HG03520 (cell line): ENCODE results near the gene ATF2.

Experiments
- ATAC-seq: cut with Tn5 transposase; IDR thresholded peaks from one replicate; pipeline ENCODE4 v1.9.1; 2021; ENCODE audit warnings: mild to moderate bottlenecking, moderate library complexity; ENCODE audit not compliant: unreplicated experiment

ATF2 gene, protein sequence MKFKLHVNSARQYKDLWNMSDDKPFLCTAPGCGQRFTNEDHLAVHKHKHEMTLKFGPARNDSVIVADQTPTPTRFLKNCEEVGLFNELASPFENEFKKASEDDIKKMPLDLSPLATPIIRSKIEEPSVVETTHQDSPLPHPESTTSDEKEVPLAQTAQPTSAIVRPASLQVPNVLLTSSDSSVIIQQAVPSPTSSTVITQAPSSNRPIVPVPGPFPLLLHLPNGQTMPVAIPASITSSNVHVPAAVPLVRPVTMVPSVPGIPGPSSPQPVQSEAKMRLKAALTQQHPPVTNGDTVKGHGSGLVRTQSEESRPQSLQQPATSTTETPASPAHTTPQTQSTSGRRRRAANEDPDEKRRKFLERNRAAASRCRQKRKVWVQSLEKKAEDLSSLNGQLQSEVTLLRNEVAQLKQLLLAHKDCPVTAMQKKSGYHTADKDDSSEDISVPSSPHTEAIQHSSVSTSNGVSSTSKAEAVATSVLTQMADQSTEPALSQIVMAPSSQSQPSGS

DNA sequence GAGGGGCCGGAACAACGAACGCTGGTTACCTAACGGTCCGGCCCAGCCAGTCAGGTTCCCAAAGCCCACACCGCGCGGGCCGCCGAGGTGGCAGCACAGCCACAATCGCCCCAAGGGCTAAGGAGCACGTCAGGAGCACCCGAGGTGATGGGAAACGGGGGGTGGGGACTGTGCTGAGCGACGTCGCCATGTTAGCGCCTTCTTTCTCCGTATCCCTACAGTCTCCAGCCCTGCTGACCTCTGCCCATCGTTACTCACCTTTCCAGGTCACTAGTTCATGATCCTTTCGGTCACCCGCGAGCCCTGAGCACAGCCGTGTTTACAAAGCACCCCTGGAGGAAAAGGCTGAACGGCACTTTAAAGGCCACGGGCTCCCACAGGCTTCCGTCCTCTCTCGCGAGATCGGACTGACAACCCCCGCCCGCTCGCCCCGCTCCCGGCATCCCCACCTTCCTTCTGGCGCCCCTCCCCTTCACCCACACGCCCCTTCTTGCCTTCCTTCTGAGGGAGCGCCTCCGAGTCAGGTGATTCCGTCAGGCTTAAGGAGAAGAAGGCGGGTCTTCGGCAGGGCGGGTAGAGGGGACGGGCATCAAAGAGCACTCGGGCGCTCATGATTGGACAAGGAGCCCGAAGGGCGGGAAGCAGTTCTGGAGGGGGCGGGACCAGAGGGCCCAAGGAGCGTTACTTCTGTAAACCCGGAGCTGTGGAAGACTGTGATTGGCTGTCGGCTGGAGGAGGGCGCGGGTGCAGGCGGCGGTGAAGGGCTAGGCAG, at the start of gene ATF2:
Gene ATF2 (minus strand): TSS at position 412 of the 772 bp plus-strand sequence. CDS start 31,760 bp downstream, outside the sequence.
- peak; percentile 96 for ATAC-seq

DNA sequence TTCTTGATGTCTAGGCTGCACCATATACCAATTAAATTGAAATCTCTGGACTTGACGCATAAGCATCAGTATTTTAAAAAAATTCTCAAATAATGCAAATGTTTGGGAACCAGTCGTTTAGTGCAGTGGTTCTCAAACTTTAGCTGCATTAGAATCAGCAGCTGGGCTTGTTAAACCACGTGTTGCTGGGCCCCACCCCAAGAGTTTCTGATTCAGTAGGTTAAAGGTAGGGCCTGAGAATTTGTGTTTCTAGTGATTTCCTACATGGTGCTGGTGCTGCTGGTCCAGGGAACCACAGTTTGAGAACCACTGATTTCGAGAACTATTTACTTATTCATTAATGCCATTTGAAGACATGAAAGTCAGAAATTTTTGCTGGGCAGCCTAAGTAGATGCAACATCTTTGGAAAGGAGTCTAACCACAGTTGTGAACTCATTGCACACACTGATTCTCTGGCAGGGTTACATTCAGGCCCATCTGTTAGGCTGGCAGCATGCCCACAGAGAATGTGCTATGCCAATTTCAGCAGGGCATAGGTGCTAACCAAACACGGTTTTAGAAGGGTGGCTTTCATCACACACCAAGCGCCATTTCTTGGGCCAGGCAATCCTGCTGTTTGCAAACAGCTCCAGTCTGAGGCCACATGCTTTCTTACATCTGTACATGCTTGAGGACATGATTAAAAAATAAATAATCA, 39.9 kb upstream of the ATF2 start:
- ATAC-seq, result no peak

DNA sequence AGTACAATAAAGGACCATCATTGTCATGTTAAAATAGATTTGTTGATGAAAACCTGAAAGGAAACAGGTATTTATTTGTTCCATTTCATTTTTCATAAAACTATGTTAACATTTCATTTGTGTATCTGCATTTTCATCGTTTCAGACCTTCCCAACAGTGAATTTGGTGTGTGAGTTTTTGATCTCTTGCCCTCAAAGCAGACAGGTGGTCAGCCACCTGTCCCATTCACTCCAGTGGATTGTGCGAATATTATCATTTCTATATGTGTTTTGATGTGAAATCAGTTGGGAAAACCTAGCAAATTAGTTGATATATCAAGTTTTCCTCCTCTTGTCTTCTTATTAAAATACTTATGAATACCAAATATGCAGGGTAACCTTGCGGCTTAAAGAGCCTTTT, 38.9 kb upstream of the ATF2 start:
- no peak for ATAC-seq

DNA sequence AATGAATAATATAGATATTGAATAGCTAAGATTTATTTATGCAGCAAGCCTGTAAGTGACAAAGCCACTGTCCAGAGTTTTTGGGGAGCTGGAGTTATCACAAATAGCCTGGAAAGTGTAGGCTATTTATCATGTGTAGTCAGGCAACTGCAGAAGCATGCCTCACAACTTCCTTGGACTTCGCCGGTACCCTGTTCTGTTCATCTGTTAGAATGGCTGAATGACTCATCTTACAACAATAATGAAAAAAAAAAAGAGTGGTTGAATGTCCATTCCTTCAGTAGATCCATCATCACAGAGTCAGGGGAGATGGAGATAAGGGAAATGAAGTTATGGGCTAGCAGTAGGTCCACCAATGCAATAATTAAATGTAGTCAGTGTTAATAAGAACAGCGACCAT, 37.5 kb upstream of the ATF2 start:
- ATAC-seq, result no peak

DNA sequence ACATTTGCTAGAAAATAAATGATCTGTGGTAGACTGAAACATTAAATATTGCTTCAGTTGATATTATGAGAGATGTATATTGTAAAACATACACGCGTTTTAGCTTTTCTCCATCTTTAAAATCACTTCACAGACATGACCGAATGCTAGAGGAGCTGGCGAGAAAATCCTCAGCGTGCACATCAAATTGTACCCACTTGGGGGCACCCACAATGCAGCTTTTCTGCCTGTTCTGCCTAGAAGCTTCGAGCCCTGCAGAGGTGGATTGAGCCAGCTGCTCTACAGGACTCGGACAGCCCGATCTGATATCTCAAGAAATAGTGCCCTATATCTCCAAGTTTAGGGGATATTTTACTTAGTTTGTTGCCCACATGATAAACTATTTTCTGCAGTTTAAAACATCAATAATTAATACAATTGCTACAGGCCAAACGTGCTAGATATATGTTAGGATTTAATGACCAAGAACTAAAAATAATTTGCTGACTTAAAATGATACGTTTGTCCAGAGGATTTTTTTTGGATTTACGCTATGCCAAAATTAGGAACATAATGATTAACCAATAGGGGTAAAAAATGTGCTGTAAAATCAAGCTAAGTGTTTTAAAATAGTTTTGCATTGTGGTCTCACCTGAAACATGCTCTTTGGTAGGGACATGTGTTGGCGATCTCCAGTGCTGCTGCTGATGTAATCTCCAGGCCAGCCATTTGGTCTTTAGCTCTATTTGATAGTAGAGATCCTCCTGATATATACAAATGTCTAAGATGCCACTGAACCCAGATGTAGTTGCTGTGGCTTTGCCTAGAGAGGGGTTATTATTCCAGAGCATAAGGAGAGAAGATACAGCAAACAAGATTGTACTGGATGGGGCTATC, 35.9 kb upstream of the ATF2 start:
- peak; percentile 88 for ATAC-seq

DNA sequence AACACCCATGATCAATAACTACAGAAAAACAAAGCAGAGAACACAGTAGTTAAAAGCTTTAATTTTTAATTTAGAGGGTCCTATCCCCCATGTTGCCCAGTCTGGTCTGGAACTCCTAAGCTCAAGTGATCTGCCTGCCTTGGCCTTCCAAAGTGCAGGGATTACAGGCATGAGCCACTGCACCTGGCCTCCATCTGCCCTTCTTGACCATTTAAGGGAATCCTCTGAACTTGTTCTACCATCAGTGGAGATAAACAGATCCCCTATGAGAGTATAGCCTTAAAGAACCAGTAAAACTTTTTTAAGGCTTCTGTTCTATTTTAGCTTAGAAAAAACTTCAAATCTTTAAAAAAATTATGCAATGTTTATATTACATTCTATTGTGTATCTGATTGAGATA, 27.0 kb upstream of the ATF2 start:
- no peak for ATAC-seq

DNA sequence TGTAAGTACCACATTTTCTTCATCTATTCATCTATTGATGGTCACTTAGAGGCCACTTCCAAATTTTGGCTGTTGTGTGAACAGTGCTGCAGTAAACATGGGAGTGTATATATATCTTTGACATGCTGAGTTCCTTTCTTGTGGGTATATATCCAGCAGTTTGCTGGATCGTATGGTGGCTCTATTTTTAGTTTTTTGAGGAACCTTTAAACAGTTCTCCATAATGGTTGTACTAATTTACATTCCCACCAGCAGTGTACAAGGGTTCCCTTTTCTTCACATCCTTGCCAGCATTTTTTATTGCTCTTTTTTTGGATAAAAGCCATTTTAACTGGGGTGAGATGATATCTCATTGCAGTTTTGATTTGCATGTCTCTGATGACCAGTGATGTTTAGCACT, 20.8 kb upstream of the ATF2 start:
- no peak for ATAC-seq

DNA sequence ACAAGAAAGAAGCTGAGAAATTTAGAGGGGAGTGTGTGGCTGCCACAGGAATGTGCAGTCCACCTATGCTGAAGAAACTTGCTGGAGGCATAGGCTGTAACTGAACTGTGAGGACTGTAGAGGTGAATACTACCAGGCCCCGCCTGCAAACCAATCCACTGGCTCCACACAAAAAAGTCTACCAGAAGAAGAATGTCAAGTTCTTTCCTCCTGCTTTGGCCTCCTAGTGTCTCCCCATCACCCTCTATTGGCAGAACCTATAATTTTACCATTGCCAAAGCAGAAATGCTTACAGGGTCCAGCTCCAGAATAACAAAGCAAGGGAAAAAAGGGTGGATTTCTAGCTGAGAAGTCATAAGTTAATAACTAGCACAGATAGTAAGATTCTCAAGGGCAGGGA, 19.4 kb upstream of the ATF2 start:
- peak; percentile 51 for ATAC-seq

DNA sequence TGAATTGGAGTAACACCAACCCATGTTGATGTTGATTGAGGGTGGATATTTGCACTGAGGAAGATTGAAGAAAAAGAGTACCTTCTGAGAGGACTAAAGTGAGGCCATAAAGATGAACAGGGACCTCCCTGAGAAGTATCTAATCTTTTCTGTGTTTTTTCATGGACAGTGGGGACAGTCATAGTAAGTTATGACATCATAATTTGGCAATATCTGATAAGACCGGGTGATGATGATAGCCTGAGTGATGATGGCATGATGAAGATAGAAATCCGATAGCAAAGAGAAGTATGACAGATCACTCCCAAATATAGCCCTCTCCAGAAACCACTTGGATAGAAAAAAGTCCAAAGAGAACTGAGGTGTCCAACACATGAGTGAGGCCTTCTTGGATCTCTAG, 15.7 kb upstream of the ATF2 start:
- no peak for ATAC-seq

DNA sequence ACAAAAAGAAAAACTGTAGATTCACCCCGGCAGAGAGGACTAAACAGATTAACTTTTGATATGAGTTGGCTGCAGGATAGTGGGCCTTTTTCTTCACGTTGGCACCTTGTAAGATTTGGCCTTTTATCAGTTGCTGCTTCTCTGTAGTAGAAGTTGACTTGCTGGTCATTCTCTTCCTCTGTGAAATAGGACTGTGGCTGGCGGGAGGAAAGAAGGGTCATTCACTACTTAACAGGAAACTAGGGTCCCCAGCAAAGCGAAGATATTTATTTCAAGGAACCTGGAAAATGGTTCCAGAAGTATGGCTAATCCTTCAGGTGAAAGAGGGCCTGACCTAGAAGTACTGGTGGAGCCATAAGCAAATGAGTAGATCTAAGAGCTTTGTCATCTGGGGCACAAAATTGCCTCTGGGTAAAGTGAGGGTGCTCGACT, 13.9 kb upstream of the ATF2 start:
- ATAC-seq, result peak; percentile 9

DNA sequence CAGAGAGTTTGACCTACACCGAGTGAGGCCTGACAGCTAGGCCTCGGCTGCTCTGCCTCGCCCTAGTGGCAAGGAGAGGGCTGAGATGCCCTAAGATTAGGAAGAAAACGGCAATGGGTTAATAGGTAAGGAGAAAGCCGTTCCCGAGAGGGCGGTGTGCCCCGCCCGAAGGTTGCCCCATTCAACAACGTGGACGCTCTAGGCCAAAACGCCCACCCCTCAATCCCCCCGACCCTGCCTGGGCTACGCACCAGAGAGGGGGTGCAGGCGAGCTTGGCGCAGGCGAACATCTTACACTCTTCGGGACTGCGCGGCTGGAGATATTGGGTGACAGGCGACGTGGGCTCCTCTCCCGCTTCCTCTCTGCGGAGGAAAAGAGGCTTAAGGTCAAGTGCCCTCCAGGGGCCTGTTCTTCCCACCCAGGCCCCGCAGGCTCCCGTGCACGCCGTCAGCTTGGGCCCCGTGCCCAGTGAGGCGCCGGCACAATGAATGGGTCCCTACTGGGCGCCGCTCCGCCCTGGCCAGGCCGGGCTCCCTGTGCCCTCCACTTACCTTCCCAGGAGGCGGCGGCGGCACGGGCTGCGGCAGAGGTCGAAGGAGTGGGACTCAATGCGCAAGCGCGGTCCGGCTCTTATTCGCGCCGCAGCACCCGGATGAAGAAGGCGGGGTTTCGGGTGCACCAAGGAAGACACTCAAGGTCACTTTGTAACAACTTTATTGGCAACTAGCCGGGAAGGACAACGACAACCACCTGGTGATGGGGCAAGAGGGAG, 13.3 kb upstream of the ATF2 start, which contains the start of gene ATP5MC3:
Gene ATP5MC3 (minus strand): TSS at position 607 of the 773 bp plus-strand sequence. CDS start 317 bp downstream, at position 290.
- ATAC-seq, result peak; percentile 79

DNA sequence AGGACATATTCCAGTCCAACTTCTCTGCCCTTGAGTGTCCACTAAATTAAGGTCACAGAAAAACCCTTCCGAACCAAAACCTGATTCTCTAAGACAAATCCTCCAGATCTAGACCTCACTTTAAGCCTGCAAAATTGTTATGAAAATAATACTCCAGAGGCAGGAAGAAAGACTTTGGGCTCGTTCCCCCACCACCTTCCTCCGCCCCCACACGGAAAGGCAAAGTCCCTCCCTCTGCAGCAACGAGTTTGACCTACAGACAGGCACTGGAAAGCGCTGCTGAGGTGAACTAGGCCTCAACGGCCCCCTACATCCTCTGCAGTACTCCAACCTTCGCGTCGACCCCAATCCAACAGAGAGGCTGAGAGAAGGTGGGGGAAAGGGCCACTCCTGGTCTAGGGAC, 12.7 kb upstream of the ATF2 start:
- ATAC-seq, result peak; percentile 35

DNA sequence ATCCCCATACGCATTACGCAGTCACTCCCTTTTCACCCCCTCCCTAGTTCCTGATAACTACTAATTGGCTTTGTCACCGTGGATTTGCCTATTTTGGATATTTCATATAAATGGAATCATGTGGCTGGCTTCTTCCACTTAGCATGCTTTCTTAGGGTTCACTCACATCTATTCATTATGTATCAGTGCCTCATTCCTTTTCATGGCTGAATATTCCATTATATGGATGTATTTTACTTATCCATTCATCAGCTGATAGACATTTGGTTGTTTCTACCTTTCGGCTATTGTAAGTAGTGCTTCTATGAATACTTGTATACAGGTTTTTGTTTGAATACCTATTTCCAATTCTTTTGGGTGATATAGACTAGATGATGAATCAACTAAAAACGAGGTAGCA, 8.6 kb upstream of the ATF2 start:
- ATAC-seq, result no peak

DNA sequence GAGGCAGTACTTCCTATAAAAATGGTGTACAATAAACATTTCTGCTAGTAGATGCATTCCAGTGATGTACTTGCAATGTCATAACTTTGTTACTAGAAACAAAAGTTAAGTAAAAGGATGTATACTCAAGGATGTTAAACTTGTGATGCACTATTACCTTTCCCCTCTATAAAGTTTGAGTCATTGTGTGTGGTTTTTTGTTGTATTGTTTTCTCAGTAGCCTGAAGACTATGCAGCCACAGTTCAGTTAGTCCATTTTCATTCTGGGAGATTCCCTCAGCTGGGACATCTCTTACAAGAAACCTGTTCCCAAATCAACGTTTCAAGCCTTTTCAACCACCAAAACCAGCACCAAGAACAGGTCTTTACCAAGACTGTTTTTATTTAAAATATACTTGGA, 7.9 kb upstream of the ATF2 start:
- no peak for ATAC-seq

DNA sequence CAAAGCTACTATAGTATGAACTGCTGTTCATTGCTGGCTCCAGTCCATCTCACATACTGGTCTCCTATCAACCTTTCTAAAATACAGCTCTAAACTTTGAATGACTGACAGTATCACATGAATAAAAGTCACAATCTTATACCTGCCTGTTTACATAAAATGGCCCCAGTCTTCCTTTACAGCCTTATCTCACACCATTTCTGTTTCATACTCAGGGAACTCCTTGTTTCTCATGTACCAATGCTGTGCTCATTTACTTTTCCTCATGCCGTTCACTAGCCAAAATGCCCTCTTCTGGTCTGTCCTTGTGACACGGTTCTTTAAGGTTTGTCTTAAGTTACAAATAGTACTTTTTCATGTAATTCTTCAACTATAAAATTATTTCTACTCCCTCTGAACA, 7.3 kb upstream of the ATF2 start:
- ATAC-seq, result no peak

DNA sequence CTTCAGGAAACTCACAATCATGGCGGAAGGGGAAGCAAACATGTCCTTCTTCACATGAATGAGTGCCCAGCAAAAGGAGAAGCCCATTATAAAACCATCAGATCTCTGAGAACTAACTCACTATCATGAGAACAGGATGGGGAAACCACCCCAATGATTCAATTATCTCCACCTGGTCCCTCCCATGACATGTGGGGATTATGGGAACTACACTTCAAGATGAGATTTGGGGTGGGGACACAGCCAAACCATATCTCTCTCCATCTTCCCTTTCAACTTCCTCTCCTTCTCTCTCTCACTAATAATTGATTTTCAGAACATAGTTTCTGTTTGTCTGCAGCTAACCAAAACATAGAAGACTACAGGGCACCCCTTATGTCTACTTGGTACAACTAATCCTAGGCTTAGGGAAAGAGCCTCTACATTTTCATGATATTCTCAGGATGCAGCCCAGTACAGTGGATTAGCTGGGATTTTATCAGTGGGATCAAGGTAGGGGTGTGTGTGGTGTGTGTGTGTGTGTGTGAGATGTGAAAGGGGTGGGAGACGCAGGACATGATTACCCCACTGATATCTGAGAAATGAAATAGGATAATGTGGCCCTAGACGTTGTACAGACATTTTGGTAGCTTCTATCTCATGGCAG, 2.8 kb upstream of the ATF2 start:
- ATAC-seq, result no peak

DNA sequence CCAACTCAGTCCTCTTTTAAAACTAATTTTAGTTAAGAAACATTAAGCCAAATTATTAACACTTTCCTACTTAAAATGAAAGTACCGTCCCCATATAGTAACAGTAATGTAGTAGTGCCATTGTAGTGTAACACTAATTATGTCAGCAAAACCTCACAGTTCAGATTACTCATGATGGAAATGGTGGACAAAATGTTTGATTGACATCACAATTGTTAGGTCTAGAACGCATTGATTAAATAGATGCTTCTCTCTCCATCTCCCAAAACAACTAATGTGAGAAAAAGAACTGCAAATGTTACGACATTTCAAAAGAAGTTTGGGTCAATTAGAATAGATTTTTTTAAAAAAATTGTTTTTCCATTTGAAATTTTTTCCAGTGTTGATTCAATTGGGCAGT, 1.2 kb upstream of the ATF2 start:
- no peak for ATAC-seq

DNA sequence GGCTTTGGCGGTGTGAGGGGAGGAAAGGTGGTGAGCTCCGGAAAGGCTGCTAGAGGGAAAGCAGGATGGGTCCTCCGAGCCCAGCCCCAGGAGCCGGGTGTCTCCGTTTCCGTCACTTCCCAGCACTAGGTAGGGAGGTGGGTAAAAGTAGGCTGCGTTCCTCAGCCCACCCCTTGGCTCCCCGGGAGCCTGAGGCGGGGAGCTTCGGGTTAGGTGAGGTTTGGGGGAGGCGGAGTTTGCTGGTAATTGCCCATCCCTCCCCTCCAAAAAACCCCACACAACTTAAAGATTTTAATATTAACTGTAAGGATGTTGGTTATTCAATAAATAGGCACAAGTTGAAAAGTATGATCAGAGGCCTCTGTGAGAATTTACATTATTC, 552 bp upstream of the ATF2 start:
- peak; percentile 11 for ATAC-seq
